ENCODE results near the gene FAM20C.

Gene FAM20C

DNA sequence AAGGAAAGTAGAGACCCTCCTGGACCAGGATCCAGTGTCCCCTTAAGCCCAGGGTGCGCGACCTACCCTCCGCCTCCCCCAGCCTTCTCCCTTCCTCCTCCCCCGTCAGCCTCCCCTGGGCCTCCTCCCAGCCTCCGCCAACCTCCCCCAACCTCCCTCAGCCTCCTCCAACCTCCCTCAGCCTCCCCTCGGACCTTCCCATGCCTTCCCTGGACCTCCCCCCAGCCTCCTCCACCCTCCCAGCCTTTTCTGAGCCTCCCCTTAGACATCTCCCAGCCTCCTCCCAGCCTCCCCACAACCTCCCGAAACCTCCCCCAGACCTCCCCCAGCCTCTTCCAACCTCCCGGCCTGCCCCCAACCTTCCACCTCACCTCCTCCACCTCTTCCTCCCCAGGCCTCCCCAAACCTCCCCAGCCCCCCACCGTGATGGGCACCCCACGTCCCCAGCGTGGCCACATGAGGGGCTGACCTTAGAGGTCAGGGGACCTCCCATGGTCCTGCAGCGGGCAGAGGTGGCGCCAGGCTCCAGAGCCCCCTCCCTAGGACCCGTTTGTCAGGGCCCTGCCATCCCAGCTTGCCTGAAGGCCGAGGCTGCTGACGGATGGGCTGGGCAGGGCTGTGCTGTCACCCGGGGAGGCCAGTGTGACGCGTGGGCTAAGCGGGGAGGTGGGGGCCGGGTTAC lies 18.8 kb downstream of the FAM20C start:
- no peak overlapping the region for H3K4me3 ChIP-seq (ENCODE audit: low read depth, low read length)
- TF ChIP-seq, protein P1, sequence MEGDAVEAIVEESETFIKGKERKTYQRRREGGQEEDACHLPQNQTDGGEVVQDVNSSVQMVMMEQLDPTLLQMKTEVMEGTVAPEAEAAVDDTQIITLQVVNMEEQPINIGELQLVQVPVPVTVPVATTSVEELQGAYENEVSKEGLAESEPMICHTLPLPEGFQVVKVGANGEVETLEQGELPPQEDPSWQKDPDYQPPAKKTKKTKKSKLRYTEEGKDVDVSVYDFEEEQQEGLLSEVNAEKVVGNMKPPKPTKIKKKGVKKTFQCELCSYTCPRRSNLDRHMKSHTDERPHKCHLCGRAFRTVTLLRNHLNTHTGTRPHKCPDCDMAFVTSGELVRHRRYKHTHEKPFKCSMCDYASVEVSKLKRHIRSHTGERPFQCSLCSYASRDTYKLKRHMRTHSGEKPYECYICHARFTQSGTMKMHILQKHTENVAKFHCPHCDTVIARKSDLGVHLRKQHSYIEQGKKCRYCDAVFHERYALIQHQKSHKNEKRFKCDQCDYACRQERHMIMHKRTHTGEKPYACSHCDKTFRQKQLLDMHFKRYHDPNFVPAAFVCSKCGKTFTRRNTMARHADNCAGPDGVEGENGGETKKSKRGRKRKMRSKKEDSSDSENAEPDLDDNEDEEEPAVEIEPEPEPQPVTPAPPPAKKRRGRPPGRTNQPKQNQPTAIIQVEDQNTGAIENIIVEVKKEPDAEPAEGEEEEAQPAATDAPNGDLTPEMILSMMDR (IDR thresholded peaks at IDR 0.05; ENCODE audit: control insufficient read depth, extremely low read depth, insufficient read depth): no peak

DNA sequence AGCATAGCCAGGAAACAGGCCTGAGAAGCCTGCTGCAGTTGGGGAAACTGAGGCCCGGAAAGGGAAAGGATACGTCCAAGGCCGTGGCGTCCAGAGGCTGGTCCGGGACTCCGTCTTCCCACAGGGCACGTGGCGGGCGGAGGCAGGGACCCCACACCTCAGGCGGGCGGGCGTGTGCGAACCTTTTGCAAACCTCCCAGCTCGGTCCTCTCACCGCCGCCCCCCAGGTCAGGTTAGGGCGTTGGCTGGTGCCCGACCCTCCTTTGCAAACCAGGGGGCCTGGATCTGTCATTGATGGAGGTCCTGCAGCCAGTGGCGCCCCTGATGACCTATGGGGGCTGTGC lies 19.3 kb downstream of the FAM20C start:
- TF ChIP-seq, protein P1 (IDR thresholded peaks at IDR 0.05; ENCODE audit: control insufficient read depth, extremely low read depth, insufficient read depth): no peak
- DNase-seq (ENCODE audit: low read depth): no peak

More for the DNA sequence above, 18.8 kb downstream of the FAM20C start:
- no peak for DNase-seq (ENCODE audit: low read depth)

DNA sequence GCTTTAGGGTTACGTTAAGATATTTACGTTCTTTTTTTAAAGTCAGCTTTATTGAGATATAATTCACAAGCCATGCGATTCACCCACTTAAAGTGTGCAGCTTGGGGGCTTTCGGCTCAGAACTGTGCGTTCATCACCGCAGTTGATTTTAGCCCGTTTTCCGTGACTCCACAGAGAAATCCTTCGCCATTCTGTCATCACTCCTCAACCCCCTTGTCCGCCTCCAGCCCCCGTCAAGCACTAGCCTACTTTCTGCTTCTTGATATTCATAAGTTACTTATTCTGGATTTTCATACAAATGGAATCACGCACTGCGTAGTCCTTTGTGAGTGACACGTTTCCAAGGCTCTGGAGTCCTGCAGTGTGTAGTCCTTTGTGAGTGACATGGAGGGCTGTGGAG lies 20.4 kb downstream of the FAM20C start:
- no peak for DNase-seq (ENCODE audit: low read depth)
- H3K4me3 ChIP-seq (ENCODE audit: low read depth, low read length): no peak overlapping the region
- TF ChIP-seq, protein P1 (IDR thresholded peaks at IDR 0.05; ENCODE audit: control insufficient read depth, extremely low read depth, insufficient read depth): no peak

More for the DNA sequence above, 19.3 kb downstream of the FAM20C start:
- H3K4me3 ChIP-seq (ENCODE audit: low read depth, low read length): no peak overlapping the region

DNA sequence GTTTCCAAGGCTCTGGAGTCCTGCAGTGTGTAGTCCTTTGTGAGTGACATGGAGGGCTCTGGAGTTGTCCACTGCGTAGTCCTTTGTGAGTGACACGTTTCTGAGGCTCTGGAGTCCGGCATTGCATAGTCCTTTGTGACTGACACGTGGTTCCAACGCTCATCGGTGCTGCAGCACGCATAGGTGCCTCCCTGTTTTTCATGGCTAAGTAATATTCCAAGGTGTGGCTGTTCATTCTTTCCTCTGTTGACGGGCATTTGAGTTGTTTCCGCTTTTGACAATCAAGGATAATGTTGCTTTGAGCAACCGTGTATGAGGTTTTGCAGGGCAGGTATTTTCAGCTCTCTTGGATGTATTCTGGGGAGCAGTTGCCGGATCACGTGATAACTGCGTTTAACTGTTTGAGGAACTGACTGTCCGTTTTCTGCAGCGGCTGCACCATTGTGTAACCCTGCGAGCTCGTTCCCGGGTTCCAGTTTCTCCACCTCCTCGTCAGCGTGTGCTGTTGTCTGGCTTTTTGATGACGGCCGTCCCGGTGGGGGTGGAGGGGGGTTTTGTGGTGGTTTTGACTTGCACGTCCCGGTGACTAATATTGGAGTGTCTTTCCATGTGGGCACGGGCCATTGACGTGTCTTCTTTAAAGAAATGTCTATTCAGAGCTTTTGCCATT lies 21.1 kb downstream of the FAM20C start:
- no peak overlapping the region for H3K4me3 ChIP-seq (ENCODE audit: low read depth, low read length)
- TF ChIP-seq, protein P1 (IDR thresholded peaks at IDR 0.05; ENCODE audit: control insufficient read depth, extremely low read depth, insufficient read depth): no peak
- DNase-seq (ENCODE audit: low read depth): no peak

DNA sequence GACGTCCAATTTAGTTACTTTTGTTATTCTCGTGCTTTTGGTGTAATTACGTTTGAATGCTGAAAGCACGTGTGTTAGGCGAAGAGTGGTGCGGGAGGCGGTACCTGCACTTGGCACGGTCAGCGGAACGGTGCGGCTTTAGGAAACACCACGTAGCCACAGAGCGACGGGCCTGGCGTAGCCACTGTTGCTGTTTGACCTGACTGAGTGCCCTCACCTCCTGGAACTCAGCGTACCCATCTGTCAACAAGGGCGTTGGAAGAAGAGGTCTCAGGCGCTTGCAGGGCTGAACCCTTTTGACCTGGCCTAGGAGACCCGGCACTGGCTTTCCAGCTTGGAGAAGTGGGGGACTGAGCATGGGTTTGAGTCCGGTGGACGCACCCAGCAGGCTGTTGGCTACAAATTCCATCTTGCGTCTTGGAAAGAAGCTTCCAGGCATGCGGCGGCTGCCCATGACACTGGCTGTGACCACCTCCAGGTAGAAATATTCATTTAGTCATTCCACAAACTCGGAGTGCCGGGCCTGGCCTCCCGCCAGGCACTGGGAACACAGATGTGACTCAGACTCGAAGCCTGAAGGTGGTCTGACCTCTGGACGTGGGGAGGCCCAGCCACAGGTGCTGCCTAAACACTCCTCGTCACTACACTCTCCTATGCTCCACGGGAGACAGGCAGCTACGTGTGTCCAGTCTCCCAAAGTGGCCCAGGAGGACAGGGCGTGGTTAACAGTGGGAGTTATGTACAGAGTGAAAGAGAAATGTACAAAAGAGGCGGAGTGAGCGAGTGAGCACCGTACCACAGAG lies 22.2 kb downstream of the FAM20C start:
- no peak overlapping the region for H3K4me3 ChIP-seq (ENCODE audit: low read depth, low read length)
- no peak for DNase-seq (ENCODE audit: low read depth)
- TF ChIP-seq, protein P1 (IDR thresholded peaks at IDR 0.05; ENCODE audit: control insufficient read depth, extremely low read depth, insufficient read depth): no peak

DNA sequence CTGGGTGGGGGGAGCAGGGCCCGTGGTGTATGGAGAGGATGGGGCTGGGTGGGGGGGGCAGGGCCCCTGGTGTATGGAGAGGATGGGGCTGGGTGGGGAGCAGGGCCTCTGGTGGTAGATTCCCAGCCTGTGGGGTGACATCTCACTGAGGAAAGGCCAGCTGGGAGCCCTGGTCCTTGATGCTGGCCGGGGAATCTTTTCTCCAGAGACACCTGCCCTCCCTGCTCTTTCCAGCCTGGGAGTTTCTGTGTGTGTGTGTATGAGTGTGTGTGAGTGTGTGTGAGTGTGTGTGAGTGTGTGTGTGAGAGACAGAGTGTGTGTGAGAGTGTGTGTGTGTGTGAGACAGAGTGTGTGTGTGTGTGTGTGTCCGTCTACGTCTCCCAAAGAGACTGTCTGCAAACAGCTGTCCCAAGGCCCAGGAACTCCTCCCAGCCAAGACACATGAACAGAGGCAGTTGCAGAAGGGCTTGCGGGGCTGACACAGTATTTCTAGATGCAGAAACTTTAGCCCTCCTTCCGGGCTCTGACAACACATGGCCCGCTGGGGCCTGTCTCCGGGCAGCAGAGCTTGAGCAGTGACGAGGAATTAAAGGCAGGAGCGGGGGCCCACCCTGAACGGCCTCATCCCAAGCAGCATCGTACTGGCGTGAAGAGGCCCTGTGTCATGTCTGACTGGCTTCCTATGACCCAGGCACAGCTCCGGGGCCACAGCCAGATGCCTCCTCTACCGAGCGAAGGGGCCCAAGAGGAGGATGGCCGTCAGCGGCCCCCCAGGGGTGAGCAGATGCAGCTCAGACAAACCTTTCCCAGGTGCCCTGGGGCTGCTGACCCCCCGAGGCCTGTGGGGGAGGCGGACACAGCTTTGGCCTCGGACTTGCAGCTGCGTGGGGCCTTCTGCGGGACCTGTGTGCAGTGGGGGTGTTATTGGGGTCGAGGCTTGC lies 24.3 kb downstream of the FAM20C start:
- TF ChIP-seq, protein P1 (IDR thresholded peaks at IDR 0.05; ENCODE audit: control insufficient read depth, extremely low read depth, insufficient read depth): no peak
- no peak for DNase-seq (ENCODE audit: low read depth)
- no peak overlapping the region for H3K4me3 ChIP-seq (ENCODE audit: low read depth, low read length)

Data from LNCaP clone FGC (cell line).